Stomach (tissue), 4 donors: ENCODE results near the gene ALG14.

Source experiments
- CTCF ChIP-seq, 7 experiments: fragments of 450-650 bp in 4 of 7; fragments of 200-600 bp in 3 of 7; sonication (generic) in 3 of 7; IDR thresholded peaks; one replicate each; pipeline ENCODE4 v1.5.1; 2016 to 2019; ENCODE audit warnings: antibody characterized with exemption in 7 of 7, control low read depth in 2 of 7, mild to moderate bottlenecking in 1 of 7
- POLR2A ChIP-seq, 4 donors: fragments of 450-650 bp; IDR thresholded peaks; one replicate each; pipeline ENCODE4 v1.6.1; 2016; ENCODE audit warnings: antibody characterized with exemption in 4 of 4, control low read depth in 2 of 4, mild to moderate bottlenecking in 1 of 4, moderate library complexity in 1 of 4

- TF ChIP-seq CTCF (IDR thresholded peaks at IDR 0.05), result peak in 4 of 7 experiments; percentile 21 to 49 (median 27)
- no peak for TF ChIP-seq POLR2A (IDR thresholded peaks at IDR 0.05)
Observed at GRCh38 chr1:94926126-94926914, 146.4 kb downstream of the ALG14 start.
